GM19463 (cell line): ENCODE results near the gene PTPRN.
A peak's percentile ranks its signal among the peaks of the same experiment; 100 is the strongest.

ENCODE experiments used
- ATAC-seq: cut with Tn5 transposase; IDR thresholded peaks from one replicate; pipeline ENCODE4 v1.9.1; 2021; ENCODE audit warnings: mild to moderate bottlenecking, moderate library complexity; ENCODE audit not compliant: unreplicated experiment

PTPRN gene

DNA sequence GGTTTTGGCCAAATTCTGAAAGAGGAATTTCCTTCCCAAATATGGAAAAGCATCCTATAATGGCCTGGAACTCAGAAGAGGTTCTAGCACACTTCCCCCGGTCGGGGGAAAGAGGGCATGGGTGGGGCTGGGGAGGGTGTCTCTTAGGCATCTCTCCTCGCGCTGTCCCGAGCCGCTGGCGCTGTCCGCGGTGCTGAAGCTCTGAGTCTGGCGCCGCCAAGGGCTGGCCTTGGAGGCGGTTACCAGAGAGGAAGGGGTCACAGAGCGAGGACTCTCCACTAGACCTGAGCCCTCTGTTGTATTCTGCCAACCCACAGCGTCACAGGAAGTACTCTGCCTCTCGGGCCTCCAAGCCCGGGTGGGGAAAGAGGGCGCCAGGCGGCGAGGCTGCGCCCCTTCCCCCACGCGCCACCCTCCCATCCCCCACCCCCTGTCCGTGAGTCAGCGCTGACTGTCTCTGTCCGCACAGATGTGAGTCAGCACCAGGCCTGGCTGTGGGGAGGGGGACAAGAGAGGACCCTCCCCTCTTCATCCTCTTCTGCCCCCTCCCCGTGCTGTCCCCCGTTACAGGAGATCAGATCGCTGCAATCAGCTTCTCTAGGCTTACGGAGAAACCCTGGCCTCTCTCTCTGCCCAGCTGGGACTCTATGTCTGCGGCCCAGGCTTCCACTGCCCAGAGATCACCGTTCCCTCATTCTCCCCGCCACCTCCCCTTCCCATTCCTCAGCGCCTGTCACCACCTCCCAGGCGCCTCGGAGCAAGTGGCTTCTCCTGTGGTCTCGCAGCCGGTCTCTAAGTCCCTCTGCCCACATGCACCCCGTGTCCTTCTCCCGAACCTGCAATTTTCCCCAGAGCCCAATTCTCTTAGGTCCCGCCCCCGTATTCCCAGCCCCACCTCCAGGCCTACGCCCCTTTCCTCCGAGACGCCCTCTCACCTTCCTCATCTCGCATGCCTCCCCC, 779 bp downstream of the PTPRN start:
- no peak for ATAC-seq

DNA sequence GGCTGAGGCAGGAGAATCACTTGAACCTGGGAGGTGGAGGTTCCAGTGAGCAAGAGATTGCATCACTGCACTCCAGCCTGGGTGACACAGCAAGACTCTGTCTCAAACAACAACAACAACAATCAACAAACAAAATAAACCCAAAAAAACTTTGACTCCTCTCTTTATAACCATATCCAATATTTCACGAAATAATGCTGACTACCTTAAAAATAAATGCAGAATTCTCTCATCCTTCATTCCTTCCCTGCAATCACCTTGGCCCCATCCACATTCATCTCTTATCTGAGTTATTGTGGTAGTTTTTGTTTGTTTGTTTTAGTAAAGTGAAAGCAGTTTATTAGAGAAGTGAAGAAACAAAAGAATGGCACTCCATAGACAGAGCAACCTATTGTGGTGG, 3.2 kb downstream of the PTPRN start:
- no peak for ATAC-seq

- ATAC-seq = no peak
These were observed 5.0 kb downstream of the PTPRN start for GRCh38 chr2:219304223-219304622.

GRCh38 chr2:219302412-219302968, 6.7 kb downstream of the PTPRN start:
- ATAC-seq = no peak

DNA sequence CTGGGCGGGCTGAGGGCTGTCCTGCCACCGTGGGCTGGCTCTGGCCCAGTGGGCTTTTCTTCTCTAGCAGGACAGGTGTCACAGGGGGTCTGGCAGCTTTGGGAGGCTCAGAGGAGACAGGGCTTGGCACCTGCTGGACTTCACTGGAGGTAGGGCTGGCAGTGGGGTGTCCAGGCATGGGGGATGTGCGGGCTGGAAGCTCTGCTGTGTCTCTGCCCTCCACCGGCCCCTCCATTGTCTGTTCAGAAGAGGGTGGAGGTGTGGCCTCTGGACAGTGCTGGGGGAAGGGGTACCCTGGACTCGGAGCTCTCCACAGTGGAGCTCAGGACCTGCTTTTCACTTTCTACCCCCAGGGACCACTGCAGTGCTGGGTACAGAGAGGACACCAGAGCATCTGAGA, 9.2 kb downstream of the PTPRN start:
- ATAC-seq = no peak

DNA sequence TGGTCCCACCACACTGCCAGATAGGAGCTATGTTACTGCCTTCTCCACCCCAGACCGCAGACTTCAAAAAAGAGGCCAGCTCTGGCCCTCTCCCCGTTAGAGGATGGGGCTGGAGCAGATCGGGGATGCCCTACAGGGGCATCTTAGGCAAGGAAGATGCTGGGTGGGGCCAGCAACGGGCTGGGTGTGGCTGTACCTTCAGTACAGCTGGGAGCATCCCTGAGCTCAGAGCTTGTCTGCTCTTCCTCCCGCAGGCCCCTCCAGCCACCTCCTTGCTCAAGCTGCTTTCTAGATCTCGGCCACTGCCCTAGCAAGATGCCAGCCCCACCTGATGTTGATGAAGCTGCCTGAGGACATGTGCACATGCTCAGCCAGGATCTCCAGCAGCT, 9.8 kb downstream of the PTPRN start:
- no peak for ATAC-seq

DNA sequence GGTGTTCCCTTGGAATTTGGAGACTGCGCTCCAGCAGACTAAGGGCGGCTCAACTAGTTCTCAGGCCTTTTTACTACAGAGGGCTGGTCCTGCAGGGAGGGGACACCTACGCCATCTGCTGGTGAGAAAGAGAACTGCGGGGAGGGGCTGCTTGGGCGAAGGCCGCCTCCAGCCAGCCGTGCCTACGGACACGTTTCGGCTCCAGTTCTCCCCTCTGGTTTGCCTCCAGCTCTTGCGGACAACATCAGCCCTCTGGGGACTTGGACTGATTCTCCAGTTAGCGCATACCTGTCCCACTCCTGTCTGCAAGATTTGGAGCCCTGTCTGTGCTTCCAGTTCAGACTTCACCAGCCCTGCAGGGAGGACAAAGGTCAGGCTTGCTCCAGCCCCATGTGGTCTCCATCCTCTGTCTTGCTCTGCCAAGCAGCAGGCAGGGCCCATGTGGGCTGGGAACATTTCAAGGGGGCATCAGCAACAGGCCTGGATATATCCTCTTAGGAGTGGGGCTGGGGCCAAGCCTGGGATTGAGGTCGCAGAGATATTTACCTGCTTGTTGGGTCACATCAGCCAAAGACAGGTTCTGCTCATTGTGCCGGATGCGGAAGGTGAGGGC, 10.3 kb downstream of the PTPRN start:
- ATAC-seq = peak; percentile 47

DNA sequence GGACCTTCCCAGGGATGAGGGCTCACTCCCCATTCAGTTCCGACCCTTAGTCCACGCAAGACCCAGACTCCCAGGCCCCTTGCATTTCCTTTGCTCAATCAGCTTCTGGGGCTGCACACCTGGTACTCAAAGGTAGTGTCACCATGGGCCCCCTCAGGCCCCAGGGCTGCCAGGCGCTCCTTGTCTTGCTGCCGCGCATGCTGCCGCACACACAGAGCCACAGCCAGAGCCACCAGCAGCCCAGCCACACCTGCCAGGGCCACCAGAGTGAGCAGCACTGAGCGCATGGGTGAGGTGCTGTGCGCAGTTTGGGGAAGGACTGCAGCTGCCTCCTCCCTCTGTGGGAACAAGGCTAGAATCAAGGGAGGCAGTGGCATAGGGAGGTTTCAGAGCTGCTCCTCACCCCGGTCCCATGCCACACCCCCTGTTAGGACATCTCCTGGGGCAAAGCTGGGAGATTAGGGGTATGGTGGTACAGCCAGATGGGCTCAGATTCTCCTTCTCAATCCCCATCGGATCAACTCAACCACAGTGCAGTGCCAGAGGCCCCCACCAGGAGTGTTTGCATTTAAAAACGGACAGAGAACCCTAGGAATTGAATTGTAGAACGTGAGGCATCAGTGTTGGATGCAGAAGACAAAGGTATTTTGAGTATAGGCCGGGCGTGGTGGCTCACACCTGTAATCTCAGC, 11.3 kb downstream of the PTPRN start:
- ATAC-seq = no peak

DNA sequence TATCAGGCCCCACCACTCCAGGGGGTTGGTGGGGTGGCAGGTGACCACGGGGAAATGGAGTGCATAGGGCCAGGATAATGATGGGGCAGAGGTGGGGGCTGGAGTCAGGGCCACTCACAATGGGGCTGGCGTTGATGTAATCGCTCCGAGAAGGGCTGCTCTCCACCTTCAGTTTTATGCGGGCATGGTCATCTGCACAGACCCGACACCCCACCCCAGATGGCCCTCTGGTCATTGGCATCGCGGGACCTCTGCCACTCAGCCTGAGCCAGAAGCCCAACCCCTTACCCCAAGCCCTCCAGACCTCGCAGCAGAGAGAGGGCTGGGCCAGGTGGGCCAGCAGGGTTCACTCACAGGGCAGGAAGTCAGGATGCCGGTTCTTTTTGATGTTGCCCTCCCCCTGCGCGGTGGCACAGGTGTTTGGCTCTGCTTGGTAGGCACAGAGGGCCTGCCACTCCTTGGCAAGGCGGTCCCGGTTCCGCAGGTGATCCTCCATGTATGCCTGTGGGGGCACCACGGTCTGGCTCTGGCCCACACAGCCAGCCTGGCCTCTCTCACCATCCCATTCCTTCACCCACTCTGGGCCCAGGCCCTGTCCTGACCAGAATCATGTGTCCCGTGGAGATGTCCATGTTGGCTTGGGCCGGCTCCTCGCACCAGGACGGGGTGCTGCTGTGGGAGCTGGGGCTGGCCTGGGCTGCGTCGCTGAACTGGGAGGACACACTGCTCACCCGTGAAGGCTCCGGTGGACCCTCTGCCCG, 12.4 kb downstream of the PTPRN start:
- no peak for ATAC-seq

DNA sequence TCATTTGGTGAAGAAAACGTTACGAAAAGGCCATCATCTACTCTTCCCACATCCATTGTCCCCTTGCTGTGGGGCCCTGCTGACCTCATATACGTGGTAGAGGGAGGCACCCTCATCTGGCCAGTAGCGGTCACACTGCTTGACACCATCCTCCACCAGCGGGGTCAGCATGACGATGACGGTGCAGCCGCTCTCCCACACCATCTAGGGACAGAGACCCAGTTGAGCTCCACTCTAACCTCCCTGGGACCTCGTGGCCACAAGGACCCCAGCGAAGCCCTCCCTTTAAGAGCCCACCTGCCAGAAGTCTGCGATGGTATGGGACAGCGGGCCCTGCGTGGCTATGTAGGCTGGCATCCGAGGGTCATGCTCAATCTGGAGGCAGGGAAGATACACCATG, 13.1 kb downstream of the PTPRN start:
- ATAC-seq = no peak

GRCh38 chr2:219294356-219295351, 14.5 kb downstream of the PTPRN start:
- peak; percentile 87 for ATAC-seq

GRCh38 chr2:219293736-219294231, 15.4 kb downstream of the PTPRN start:
- ATAC-seq = no peak

DNA sequence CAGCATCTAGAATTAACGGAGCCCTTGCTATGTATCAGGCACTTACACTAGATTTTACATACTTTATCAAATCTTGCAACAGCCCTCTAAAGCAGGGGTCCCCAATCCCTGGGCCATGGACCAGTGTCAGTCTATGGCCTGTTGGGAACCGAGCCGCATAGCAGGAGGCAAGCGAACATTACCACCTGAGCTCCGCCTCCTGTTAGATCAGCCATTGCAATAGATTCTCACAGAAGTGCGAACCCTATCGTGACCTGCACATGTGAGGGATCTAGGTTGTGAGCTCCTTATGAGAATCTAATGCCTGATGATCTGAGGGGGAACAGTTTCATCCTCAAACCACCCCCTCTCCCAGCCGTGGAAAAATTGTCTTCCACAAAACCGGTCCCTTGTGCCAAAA, 16.6 kb downstream of the PTPRN start:
- no peak for ATAC-seq

DNA sequence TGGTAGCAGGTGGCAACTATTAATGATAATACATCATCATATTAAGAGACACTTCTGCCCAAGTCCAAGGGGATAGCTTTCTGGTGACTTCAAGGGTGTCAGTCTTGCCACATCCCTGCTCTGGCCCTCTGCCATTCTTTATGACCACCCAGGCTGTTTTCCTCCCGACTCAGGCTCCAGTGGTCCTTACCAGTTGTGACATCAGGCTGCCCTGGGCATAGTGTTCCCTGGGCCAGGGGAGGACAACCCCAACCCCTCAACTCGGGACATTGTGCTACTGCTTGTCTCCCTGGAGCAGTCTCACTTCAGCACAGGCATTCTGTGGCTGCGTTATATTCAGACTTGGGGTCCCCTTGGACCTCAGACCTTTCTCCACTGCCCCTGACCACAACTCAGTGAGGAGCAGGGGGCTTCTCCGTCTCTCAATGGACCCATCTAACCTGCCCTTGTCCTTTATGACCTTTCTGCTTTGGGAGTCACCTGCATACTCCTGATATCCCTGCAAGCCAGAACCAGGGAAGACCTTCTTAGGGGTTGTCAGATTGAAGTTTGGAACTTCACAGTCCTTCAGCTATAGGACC, 17.2 kb downstream of the PTPRN start:
- no peak for ATAC-seq

DNA sequence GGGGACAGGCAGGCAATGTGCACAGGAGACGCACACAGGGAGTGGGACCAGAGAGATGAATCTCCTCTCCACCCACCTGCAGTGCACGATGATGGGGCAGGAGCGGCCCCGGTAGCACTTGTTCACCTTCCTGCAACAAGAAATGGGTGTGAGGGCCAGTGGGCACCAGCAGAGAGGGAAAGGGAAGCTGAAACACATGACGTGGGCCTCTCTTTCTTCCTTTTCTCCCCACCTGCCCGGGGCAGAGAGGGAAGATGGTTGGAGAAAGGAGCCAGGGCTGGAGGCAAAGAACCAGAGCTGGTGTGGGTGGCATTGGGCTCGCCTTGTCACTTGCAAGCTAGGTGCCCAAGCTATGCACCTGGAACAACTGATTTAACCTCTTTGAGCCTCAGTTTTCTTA, 17.8 kb downstream of the PTPRN start:
- no peak for ATAC-seq

GRCh38 chr2:219290381-219291171, 18.6 kb downstream of the PTPRN start:
- no peak for ATAC-seq

DNA sequence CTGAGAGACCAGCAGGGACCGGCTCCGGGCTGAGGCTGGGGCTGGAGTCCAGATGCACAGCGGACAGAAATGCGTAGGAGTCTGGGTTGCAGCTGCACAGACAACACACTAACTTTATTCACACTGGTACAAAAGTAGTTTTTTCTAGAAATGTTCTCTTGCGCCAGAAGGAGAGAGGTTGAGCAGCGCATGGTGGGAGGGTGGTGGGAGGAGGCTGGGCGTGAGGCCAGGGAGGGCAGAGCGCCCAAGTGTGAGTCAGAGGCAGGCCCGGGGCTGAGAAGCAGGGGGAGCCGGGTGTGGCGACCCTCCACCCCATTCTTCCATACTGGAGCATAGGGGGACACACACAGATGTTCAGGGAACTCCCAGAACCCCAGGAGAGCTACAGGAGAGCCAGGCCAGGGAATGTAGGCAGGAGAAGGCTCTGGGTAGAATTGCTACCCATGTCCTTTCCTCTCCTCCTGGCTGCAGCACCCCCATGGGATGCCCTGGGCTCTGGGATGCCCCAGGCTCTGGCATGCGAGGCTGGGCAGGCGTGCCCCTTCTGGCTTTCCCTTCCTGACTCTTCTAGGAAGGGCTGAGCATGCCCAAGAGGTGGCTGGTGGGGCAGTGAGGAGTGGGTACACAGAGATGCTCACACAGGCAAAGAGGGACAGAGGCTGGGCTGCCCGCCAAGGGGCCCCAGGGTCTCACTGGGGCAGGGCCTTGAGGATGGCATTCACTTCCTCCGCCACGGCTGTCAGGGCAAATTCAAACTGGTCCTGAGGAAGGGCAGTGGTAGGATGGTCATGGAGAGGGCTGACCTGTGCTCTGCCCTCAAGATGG, 19.5 kb downstream of the PTPRN start:
- no peak for ATAC-seq
